GM18951 (cell line): ENCODE results near the gene ZNF821.

ENCODE experiments used
- POLR2A ChIP-seq: IDR thresholded peaks from 4 replicates; pipeline ENCODE4 v1.6.1; 2011; ENCODE audit warnings: mild to moderate bottlenecking; ENCODE audit not compliant: insufficient read length, insufficient read depth; ENCODE audit errors: extremely low read depth
- in situ Hi-C: fragments of 300-500 bp; cut with MboI; formaldehyde crosslinking; loops from one replicate; pipeline ENCODE4 v1.12.0; 2022; ENCODE audit warnings: low sequenced_read_pairs, mixed read lengths, inconsistent platforms; ENCODE audit not compliant: unreplicated experiment

ZNF821 gene

DNA sequence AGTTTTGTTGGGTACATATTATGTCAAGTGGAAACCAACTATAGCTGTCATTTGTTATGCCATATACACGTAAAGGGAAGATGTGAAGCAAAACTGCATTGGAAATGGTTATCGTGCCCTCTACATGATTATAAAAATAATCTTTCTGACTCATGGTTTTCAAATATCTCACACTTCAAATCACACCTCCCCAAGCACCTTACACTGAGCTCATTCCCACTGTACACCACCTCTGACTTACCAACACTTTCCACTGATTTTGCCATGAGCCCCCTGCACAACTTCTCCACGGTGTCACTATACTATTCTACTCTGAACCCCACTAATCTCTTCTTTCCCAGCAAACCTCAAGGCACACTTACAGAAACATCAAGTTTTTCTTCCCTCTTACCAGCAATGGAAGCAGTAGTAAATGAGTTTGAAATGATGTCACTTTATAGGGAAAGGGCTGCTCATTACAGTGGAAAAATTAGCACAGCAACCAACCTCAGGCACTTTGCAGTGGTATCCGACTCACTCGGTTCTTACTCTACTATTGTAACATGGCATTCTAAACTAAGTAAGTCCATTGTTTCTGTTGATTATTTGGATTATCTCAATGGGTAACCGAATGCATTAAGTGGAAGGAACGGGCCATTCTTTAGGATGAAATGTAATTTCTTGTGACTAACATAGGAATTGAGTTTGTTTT, 18.7 kb downstream of the ZNF821 start:
- in situ Hi-C loops = no loop called here

DNA sequence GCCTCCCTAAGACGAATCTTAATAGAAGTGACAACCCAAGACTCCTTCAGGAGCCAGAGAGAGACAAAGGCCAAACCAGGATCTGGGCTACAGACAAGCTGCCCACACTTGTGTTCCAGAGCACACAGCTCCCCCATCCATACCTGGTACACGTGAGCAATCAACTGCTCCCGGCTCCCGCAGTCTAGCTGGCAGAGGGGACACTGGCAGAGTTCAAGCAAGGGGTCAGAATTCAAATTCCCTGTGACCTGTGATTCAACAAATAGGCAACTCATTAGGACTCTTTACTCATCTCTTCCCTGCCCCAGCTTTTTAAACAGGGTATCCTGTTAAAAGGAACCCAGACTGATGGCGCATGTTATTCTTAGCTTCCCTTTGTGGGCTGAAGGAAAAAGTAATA, 20.0 kb downstream of the ZNF821 start:
- in situ Hi-C loops = no loop called here
- TF ChIP-seq POLR2A = no peak

More for the DNA sequence above, 18.7 kb downstream of the ZNF821 start:
- TF ChIP-seq POLR2A = no peak

DNA sequence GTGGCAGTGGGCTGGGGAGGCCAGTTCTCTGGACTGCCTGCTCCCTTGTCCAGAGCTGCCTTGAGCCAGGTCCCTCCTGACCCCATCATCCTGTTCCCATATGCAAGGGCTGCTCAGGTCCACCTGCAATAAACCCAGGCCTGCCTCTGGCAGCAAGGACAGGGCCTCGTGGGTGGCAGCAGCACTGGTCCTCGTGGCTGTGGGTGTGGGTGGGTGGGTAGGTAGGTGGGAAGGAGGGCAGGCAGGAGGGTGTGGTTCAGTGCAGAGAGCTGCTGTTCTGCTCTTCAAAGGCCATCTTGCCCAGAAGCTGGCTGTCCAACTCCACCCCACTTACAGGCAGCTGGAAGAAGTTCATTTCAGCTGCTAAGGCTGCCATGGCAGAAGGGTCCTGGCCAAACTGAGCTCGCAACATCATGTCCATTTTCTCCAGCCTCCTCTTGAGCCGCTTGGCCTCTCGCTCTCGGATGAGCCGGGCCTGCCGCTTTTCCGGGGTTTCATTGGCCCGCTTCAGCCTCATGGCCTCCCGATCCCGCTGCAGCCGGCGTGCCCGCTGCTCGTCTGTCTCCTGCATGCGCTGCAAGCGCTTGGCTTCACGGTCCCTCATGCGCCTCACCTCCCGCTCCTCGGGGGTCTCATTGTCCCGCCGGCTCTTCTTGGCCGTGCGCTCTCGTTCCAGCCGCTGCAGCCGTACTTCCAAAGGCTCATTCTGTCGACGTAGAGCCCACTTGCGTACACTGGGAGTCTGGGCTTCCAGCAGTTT, 24.0 kb downstream of the ZNF821 start:
- in situ Hi-C loops = no loop called here
- TF ChIP-seq POLR2A = no peak

GRCh38 chr16:71855937-71856662, 27.9 kb downstream of the ZNF821 start:
- in situ Hi-C loops = no loop called here
- no peak for TF ChIP-seq POLR2A

DNA sequence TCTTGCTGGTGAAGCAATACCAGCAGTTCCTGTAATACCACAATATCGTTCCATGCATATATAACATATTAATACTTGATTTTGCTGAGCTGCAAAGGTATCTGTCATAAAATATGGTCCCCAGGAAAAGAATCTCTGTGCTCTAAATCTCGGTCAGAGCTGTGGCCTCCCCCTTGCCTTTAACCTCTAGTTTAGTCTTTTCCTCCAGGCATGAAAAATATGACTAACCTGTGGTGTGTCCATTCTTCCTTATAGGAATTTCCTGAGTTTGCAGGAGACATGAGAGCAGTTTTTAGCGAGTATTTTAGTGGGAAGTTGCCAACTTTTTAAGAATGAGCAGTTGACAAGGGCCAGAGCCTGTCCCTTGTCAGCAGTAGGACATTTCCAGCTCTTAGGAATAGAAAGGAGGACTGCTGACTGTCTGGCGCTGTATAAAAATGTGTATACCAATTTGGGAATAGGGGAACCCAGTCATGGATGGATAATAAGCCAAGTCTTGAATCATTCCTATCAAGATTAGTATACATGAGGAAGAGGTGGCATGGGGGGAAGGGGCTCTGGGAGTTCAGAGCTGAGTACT, 29.5 kb downstream of the ZNF821 start:
- in situ Hi-C loops = no loop called here
- no peak for TF ChIP-seq POLR2A

GRCh38 chr16:71853413-71853812, 30.6 kb downstream of the ZNF821 start:
- no peak for TF ChIP-seq POLR2A
- in situ Hi-C loops = no loop called here

DNA sequence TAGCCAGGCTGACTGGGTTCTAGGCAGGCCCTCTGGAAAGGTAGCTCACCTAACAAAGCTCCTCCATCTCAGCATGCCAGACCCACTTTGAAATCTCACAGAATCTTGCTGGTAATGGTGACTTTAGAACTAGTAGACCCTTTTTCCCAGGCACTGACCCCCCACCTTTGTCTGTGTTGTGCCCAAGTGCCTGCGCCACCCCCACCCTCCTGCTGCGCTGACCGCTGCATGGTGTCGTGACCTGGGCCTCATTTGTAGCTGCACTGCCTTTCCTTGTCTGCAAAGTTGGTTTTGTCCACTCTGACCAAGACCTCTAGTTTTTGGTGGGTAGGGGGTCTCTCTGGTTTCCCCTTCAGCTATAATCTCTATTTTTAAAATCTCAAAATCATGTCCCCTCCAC, 31.4 kb downstream of the ZNF821 start:
- no peak for TF ChIP-seq POLR2A
- in situ Hi-C loops = no loop called here

DNA sequence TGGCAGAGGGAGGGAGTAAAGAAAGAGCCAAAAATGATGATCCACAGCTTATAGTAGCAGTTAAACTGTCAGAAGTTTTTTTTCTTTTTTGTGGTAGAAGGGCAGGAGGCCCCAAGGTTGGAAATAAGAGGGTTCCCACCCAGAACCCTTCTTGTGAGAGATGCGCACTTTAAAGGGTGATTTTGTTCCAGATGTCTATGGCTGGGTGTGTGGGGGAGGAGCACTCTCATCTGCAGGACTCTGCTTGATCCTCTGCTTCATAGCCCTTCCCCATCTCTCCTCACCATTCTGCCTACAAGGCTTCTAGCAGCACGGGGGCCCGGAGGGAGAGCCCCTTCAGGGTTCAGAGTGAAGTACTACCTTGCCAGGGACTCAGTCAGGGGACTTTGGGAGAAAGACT, 31.8 kb downstream of the ZNF821 start:
- in situ Hi-C loops = no loop called here
- no peak for TF ChIP-seq POLR2A

- TF ChIP-seq POLR2A = no peak
- in situ Hi-C loops = no loop called here
Measured at GRCh38 chr16:71851746-71852145, 32.2 kb downstream of the ZNF821 start.

DNA sequence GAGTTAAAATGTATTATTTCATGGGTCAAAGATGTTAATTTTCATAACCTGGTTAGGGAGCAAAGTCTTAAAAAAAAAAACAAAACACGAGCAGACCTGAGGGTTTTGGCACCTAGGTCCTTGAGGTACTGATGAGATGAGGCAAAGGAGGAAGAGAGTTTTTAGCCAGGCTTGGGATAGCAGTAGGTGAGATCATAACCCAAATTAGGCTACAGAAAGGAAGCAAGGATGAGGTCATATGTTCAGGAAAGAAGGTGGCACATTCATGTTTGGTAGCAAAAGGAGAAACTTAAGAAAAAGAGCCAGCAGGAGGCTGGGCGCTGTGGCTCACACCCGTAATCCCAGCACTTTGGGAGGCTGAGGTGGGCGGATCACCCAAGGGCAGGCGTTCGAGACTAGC, 35.4 kb downstream of the ZNF821 start:
- in situ Hi-C loops = no loop called here
- no peak for TF ChIP-seq POLR2A

DNA sequence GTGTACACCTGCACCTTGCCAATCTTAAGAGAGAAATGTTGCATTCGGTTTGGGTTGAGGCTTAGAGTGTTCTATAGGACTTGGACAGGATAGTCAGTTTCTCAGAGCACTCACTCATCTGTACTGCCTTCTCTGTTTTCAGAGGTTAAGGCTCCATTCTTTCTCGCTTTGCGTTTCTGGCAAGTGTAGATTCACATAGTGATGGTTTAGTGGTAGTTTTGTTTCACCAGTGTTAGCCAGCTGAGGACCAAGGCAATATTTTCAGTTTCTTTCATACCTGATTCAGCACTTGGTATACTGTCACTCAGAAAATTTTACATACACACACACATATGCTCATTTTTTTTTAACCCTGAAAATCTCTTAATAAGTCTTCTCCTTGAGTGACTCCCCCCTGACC, 36.9 kb downstream of the ZNF821 start:
- no peak for TF ChIP-seq POLR2A

DNA sequence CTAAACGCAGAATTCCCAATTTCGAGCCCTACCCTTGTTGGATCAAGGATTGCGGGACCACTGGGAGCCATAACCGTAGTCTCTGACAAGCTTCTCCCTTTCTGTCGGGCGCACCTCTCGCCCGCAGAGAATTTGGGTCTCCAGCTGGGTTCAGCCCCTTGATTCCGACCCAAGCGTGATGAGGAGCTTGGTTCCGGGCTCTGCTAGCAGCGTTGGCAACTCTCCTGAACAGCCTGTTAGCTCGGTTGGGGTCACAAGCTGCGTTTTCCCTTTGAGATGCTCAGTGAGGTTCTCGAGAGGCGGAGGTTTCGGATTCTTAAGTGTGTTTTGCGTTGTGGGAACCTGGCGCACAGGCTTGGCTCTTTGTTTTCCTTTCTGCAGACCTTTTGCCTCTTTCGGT, 37.6 kb downstream of the ZNF821 start:
- in situ Hi-C loops = no loop called here
- TF ChIP-seq POLR2A = no peak

More for the DNA sequence above, 36.9 kb downstream of the ZNF821 start:
- in situ Hi-C loops = no loop called here
